GM19035 (cell line): Measurements from ENCODE around the gene PACRG.

Experiments used
- ATAC-seq: cut with Tn5 transposase; IDR thresholded peaks from one replicate; pipeline ENCODE4 v1.9.1; 2021; ENCODE audit not compliant: unreplicated experiment

Gene PACRG

DNA sequence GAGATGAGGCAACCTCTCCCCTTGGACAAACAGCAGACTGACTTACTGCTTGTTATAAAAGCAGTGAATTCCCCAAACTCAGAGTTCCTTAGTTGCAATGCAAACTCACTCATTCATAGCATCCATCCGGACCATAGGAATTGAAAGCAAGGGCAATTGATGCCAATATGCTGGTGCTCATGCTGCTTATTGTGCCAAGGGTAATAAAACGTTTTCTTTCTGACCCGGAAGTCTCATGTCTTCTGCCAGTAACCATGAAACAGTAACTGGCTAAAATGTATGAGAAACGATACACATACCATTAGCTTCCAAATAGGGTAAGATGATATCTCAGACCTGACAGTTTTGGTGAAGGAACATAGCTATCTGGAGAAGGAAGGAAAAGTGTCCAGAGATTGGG, 18.3 kb upstream of the PACRG start:
- no peak for ATAC-seq

DNA sequence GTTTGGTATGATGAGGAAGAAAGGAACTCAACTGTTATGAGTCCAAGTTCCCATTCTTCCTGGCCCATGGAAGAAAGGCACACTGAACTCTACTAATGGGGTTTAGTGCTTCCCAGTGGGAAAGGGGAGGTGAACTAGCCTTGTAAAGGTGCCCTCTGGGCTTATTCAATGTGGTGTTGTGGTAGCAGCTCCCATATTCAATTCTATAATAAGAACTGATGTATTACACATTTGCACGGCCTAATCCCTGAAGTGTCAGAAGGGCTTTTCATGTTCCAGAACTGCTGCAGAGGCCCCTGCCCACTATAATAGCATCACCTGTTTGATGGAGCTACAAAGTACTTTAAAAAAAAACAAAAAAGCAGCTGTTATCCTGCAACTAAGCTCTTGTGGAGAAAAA, 17.4 kb upstream of the PACRG start:
- no peak for ATAC-seq

DNA sequence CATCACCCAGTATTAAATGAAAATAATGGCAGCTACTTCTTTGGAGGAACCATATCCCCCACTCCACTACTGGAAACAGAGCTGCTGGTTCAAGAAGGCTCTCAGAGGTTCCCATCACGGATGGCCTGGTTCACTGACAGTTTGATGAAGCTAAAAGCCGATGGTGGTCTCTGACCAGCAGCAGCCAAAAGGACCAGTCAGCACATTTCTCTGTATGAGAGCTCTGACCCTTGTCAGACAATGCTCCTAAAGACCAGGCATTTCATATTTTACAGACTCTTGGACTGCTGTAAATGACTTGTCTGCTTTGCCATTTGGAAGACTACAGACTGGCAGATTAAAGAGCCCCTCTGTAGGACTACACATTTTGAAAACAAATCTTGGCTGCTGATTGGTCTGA, 16.8 kb upstream of the PACRG start:
- no peak for ATAC-seq

DNA sequence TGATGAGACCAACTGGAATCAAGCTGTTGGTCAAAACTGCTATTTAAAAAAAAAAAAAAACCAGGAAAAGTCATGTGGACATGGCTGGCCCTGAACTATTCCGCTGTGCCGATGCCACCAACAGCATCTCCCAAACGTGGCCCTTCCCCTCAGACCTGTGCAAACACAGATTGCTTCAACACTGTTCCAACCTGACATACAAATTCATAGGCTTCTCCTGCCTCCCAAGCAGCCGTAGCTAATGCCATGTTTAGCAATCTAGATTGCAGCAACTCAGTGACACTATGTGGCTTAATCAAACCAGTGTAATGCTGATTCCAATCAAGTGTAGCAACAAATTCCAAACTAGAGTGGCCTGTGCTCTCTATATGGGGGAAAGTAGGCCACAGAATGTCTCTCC, 16.4 kb upstream of the PACRG start:
- ATAC-seq = no peak

DNA sequence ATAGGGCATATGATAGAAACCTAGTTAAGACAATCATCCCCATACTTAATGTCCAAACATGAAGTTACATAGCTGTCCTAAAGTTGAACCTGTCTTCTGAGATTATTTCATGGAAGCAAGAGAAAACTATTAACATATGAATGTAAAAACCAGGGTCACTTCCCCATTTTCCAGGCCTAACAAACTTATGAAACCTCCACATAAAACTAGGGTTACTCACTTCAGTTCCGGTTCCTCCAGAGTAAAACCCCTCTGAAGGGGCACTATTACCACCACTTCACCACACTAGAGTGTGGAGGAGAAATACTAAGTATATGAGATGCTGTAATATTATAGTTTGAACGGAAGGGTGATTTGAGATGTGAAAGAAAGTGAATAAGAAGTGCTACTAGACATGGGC, 15.1 kb upstream of the PACRG start:
- ATAC-seq = no peak

DNA sequence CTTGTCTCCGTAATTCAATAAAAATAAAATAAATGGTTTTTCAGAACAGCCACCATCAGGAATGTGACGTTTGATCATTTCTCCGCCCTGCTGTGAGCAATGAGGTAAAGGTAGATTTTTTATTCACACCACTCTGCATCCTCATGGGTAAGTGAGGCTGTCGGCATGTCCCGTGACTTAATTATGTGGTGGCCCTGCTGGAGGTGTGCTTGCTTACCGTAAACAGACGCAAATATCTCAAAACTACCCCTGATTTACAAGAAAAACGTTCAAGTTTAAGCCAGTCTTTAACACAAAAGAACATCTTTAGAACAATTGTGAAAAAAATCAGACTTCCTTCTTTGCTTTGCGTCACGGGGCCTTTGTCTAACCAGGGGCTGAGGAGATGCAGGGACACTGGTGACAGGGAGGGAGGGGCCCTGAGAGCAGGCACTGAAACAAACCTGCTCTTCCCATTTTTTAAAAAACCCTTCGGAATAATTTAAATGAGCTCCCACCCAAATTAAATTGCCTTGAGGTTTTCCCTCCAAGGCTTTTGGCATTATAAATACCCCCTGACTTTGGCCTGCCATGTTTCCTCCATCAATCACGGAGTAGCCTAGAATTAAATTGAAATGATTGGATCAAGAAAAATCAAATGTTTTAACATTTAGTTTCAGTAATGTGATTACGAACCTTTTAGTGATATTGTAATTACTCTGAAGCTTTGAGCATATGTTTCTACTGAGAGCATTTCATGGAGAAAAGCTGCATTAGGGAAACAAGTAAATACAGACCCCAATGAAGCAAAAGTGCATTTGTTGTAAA, 13.6 kb upstream of the PACRG start:
- no peak for ATAC-seq

DNA sequence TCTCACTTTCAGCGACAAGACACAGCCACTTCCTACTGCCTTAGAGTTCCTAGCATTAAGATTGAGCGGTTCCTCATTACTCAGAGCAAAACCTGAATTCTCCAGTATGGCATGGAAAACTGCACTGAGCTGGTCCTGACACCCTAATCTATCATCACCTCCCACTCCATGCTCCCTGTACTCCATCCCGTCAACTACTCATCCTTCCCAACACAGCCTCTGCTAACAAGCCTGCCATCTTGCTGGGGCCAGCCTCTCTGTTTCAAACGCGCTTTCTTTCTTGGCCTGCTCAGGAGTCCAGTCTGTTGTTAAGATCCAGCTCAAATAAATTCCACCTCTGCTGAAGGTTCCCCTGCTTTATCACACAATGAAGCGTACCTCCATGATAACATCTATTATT, 12.2 kb upstream of the PACRG start:
- ATAC-seq = no peak

DNA sequence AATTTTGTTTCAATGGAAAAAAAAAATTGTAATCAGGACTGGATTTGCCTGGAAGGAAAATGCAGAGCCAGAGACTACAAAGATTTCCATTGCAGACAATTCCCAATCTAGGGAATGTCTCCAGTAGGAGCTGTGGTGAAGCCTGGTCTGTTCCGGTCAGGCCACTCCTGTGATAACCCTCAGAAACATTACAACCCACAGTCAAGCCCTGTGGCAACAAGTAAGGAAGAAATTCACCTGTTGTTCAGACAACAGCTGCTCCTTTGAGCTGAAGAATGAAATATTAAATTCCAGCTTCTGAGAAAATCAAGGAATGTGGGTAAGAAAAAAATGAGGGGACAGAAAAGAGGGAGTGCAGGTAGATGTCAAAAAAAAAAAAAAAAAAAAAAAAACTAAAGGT, 8.2 kb upstream of the PACRG start:
- ATAC-seq = no peak

DNA sequence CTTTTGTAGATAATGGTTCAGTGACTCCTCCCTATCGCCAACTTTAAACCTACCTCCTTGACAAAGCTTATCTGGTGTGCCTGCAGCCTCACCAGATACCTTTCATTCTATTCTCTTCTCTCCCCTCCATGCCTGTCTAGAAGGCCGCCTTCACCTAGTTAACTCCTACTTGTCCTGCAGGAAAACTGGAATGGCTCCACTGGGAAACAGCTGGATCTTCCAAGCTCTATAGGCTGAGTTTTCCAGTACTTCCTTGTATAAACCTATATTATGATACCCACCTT, 6.4 kb upstream of the PACRG start:
- no peak for ATAC-seq

DNA sequence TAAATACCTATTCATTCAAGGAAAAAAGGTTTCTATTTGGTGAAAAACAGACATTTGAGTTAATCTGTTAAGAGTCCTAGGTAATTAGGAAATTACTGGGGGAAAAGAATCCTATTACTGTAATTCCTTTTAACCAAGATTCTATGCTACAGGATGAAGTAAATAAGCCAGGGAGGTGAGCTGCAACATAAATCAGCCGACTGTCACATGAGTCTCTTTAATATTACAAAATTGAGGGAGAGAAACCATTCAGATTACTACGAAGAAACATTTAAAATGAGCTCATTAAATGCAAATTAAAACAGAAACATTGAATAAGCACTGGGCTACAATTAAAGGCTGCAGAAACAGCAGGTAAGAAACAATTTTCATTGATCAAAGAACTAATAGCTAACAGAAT, 5.5 kb upstream of the PACRG start:
- ATAC-seq = no peak

DNA sequence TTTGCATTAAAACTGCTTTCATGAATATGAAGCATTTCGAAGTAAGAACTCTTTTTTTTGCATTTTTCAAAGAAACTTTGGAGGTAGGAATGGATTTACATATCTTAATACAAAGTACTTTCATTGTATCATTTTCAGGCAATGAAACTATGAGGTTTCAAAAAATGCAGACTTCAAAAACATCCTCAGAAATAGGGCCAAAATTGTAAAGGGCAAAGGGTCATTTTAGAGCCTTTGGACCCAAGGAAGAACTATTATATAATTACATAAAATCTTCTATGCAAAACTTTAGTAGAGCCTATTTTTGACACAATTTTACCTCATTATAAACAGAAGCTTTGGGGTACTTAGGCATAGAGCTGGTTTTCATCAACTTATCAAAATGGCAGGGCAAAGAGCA, 5.1 kb upstream of the PACRG start:
- no peak for ATAC-seq

DNA sequence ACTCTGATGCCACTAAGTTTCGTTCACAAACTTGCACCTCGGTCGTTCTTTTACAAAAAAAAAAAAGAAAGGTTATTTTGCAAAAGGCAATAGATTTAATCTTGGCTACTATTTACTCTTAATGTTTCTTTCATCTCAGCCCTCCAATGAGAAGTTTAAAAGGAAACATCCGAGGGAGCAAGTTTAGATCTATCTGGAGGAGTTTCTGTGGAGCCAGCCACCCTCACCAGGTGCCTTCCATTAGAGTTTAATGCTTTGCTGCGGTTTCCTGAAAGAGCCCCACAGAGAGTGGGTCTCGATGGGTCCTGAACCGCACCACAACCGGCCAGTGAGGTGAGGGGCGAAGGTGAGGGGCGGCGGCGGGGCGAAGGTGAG, 840 bp upstream of the PACRG start:
- peak; percentile 10 for ATAC-seq

DNA sequence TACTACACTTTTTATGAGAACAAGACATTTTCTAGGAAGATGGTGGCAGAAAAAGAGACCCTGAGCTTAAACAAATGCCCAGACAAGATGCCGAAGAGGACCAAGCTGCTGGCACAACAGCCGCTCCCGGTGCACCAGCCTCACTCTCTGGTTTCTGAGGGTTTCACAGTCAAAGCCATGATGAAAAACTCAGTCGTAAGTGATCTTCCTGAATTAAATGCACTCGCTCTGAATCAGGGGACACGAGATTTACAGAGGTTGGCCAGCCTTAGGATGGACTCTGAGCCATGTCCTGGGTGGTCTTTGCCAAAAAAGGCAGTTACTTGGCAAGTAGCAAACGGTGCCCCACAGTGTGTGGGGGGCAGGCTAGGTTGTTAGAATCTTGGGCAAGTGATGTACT, 423 bp downstream of the PACRG start:
- ATAC-seq = no peak

DNA sequence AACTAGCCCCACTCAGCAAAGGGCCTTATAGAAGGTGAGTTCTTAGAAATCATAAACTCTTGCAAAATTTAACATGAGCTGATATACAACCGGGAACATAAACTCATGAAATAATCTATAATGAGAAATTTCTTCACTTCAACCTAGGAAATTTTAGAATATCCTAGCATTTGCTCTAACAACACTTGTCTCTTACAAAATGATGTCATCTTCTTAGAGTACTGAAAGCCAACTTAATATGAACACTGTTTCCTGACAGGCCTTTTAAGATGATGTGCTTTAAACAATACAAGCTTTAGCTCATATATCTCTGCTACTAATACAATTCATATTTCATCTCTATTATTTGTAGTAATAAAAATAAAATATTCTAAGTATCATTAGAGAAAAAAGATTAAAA, 932 bp downstream of the PACRG start:
- no peak for ATAC-seq

DNA sequence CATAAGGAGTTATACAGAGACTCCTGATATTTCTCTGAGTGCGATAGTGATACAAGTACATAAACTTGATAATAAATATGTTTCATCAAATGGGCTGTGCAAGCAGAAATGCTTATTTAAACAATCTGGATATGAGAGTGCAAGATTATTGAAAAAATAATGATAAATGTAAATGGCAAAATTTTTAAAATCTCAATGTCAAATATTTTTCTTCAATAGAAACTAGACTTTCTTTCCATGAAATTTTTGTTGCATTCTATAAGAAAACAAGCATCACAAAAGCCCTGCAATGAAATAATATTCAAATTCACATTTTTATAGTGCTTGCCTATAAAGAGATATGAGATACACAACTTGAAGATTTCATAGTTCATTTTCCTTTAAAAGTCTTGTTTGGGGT, 2.7 kb downstream of the PACRG start:
- no peak for ATAC-seq

DNA sequence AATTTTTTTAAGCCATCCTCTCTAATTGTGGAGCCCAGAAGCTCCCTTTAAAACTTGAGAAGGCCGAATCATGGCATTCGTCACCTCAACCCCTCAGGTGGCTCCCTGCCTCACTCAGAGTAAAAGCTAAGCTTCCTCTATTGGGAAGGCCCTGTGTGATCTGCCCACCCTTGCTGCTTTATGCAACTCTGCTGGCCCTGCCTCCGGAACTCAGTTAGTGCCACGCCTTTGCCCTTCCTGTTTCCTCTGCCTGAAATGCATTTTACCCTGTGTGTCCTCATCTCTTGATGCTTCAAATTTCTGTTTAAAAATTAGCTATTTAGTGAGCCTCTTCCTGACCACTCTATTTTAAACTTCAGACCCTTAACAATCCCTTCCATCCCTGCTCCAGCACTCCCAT, 5.7 kb downstream of the PACRG start:
- ATAC-seq = no peak

DNA sequence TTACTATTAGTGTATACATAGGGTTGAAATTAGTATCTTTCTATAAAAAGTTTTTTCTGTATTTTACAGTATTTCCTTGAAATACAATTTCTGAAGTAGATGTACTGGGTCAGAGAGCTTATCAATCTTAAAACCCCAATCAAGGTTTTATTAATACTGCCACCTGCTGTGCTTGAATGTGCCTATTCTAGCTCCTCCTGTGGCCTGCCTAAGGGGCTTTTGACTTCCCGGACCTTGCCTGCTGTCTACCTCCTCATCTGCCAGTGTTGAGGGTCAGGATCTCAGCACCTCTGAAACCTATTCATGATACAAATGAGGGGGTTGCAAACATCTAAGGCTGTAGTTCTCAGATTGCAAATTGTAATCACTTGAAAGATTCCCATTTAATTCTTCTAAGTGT, 9.2 kb downstream of the PACRG start:
- ATAC-seq = no peak

DNA sequence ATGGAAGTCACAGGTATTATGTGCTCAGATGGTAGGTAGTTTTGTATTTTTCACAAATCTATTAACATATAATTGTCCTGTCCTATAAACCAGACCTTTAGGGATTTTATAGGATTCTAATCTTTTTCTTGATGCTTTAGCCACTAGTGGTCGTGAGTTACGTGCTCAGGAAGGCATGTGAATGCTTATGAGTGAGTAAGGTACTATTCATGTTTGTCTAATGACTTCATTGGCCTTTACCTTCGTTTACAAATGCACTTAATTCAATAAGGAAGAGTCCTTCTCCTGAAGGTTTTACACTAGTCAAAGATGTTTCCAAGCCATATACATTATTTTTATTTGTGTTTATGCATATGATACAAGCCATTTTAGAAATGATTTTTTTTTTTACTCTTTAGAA, 23.0 kb downstream of the PACRG start:
- ATAC-seq = no peak

DNA sequence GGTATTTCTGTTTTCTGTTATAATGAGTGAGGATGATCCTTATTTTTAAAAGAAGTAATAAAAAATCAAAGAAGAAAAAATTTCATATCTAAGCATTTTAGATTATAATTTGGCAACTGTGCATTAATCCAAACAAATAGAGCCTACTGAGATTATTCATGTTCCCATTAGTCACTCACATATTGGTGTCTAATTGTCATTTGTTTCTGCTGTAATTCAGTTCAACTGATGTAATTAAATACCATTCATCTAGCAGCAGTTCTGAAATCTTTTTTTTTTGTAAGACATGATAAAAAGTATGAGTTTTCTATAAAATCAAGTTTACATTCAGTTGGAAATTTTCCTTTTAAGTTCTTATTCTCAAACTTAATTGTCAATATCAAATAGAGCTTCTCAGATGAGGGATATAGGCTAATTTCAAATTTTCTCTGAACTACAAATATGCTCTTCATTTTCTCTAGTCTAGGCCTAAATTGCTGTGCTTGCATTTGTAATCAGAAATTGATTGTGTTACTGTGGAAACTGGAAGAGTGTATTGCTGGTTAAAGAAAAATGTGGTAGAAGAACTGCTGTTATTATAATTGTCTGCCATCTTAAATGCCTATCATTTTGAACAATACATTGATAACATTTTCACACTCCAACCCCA, 23.6 kb downstream of the PACRG start:
- no peak for ATAC-seq

DNA sequence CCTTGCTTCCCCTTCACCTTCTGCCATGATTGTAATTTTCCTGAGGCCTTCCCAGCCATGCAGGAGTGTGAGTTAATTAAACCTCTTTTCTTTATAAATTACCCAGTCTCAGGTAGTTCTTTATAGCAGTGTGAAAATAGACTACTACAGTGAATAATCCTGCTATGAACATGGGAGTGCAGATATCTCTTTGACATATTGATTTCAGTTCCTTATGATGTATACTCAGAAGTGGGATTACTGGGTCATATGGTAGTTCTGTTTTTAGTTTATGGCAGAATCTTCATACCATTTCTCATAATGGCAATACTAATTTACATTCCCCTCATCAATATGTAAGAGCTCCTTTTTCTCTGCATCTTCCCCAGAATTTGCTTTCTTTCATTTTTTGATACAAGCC, 26.0 kb downstream of the PACRG start:
- ATAC-seq = no peak

DNA sequence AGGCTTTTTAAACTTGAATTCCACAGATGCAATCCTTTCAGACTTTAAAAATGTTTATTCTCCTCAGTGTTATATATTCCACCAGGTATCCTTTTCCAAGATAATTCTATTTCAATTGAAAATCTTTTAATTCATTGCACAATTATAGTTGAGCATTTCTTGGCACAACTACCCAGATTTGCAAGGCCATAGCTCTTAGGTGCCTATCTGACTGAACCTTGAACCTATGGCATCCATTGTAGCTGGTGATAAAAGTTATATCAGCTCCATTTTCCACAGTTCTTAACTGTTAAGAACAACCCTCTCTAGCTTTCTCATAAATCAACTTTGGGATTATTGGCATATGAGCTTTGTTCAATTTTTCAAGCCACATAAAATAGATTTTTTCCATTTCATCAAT, 42.4 kb downstream of the PACRG start:
- ATAC-seq = no peak

DNA sequence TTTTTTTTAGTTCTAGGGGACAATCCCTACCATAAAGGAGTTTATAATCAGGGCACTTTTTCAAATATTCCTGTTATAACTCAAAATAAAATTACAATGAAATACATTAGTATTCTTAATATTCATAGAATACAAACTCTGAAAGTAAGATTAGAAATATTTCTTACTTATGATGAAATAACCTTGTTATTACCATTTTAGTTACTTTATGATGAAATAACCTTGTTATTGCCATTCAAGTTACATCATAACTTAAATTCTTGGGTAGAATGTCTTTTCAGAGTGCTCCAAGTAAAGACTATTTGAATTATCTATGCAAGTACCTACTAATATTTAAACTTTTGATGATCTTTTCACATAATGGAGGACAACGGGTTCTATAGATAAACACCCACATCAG, 43.2 kb downstream of the PACRG start:
- ATAC-seq = no peak

DNA sequence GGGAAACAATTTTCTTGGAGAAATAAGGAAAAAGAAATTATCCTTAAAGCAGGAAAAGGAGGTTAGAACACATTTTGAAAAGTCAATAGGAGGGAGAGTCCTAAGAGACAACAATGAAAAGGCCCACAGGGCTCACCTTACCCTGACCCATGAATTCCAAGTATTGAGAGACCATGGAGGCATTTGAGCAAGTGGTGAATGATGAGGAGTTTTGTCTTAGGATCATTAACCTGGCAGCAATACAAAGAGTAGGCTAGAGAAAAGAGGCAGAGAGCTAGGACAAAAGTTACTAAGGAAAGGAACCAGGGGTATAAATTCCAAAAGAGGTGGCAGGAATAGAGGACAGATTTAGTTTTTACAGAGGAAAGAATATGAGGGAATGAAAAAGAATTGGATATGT, 44.7 kb downstream of the PACRG start:
- no peak for ATAC-seq
